Panc1 (cell line): ENCODE data around the gene PTPN18. TPM values are rescaled to one million over a fixed set of nuclear protein-coding genes. Genes with fewer than 3 reads are reported as not detected.

ENCODE experiments used
- ATAC-seq: fragments of 200-7000 bp; cut with Tn5 transposase; 2 replicates; pipeline ENCODE4 v1.9.1; 2020; ENCODE audit warnings: mild to moderate bottlenecking, moderate library complexity
- BruUV-seq: library from RNA; stranded (reverse); fragments of 400-500 nt; replicated peaks from 2 replicates; lab custom pipeline; 2021; lab: Mats Ljungman, UMichigan
- CTCF ChIA-PET: fragments of 300-600 bp; sonication (Branson Sonifier 250); formaldehyde crosslinking; loops from one replicate; lab custom pipeline; 2022; ENCODE audit warnings: antibody characterized with exemption; lab: Charles Lee
- POLR2A ChIA-PET: fragments of 300-600 bp; sonication (Branson Sonifier 250); formaldehyde crosslinking; loops from one replicate; lab custom pipeline; 2022; ENCODE audit warnings: antibody characterized with exemption; lab: Charles Lee
- DNase-seq: peaks from one replicate; pipeline ENCODE4 v3.0.0-alpha.2; 2010; ENCODE audit warnings: low read depth, low spot score
- H3K27ac ChIP-seq: 2 replicates; pipeline ENCODE4 v1.5.1; 2011; ENCODE audit warnings: mild to moderate bottlenecking, low read length, inconsistent platforms
- H3K27me3 ChIP-seq: fragments of 200-500 bp; sonication (Bioruptor generic); 2 replicates; pipeline ENCODE4 v1.6.0; 2014; ENCODE audit warnings: low read length, inconsistent platforms; ENCODE audit not compliant: control insufficient read depth, insufficient read depth
- H3K36me3 ChIP-seq: fragments of 200-500 bp; sonication (Bioruptor generic); 2 replicates; pipeline ENCODE4 v1.5.1; 2014; ENCODE audit warnings: inconsistent platforms, mild to moderate bottlenecking, low read length, moderate library complexity; ENCODE audit not compliant: control insufficient read depth, insufficient read depth
- H3K4me1 ChIP-seq: 2 replicates; pipeline ENCODE4 v1.5.1; 2011; ENCODE audit warnings: inconsistent platforms, mild to moderate bottlenecking, low read length, moderate library complexity; ENCODE audit not compliant: control insufficient read depth, insufficient read depth
- H3K4me3 ChIP-seq, 2 experiments: 2 replicates each; pipeline ENCODE4 v1.5.1; 2011 to 2012; ENCODE audit warnings: low read depth in 2 of 2, low read length in 2 of 2, mild to moderate bottlenecking in 2 of 2, inconsistent platforms in 1 of 2, moderate library complexity in 1 of 2
- H3K9me3 ChIP-seq: fragments of 200-500 bp; sonication (Bioruptor generic); 2 replicates; pipeline ENCODE4 v1.5.1; 2014; ENCODE audit warnings: low read depth, mild to moderate bottlenecking, inconsistent platforms, low read length, moderate library complexity; ENCODE audit not compliant: control insufficient read depth, insufficient read depth
- POLR2AphosphoS5 ChIP-seq: IDR thresholded peaks from 2 replicates; pipeline ENCODE4 v1.6.1; 2012; ENCODE audit warnings: mild to moderate bottlenecking, low read depth, low read length, moderate library complexity
- SIN3A ChIP-seq: IDR thresholded peaks from 2 replicates; pipeline ENCODE4 v1.6.1; 2012; ENCODE audit warnings: low read depth, mild to moderate bottlenecking, low read length, moderate library complexity, borderline replicate concordance; ENCODE audit not compliant: insufficient read depth
- TCF7L2 ChIP-seq: IDR thresholded peaks from 2 replicates; pipeline ENCODE4 v1.6.1; 2011; ENCODE audit warnings: mild to moderate bottlenecking, low read depth, low read length, inconsistent platforms
- in situ Hi-C: cut with HindIII; loops from 2 replicates; pipeline ENCODE4 v1.10.0; 2016; ENCODE audit warnings: low sequenced_read_pairs, low pct_unique_long_range_greater_than_20kb
- intact Hi-C: fragments of 100-400 bp; cut with micrococcal nuclease; formaldehyde crosslinking; loops from one replicate; pipeline ENCODE4 v1.10.0; 2022; ENCODE audit not compliant: unreplicated experiment
- total RNA-seq: library from RNA; stranded (reverse); gene quantifications from one replicate; pipeline ENCODE4 v1.2.1, GENCODE V29; 2021; ENCODE audit not compliant: unreplicated experiment
- TF ChIP-seq, protein P1 (sequence below): fragments of 450-650 bp; IDR thresholded peaks from 2 replicates; pipeline ENCODE4 v1.5.1; 2017; ENCODE audit warnings: mild to moderate bottlenecking
- TF ChIP-seq, protein P2 (sequence below), 2 experiments: IDR thresholded peaks; 2 replicates each; pipeline ENCODE4 v1.6.1; 2011 to 2012; ENCODE audit warnings: low read depth in 2 of 2, control low read depth in 1 of 2, low read length in 1 of 2, mild to moderate bottlenecking in 1 of 2, moderate library complexity in 1 of 2; ENCODE audit not compliant: insufficient read depth in 1 of 2

The PTPN18 gene
- total RNA-seq, 1 experiment from 2014 or later, result 35.3 TPM

GRCh38 chr2:130381619-130382018 lies 25.8 kb downstream of the PTPN18 start:
- no peak for ATAC-seq
- H3K36me3 ChIP-seq, result no peaks in the 10 kb centered on the region
- TF ChIP-seq POLR2AphosphoS5 (no peak), SIN3A (no peak), TCF7L2 (no peak)
- TF ChIP-seq, protein P1, sequence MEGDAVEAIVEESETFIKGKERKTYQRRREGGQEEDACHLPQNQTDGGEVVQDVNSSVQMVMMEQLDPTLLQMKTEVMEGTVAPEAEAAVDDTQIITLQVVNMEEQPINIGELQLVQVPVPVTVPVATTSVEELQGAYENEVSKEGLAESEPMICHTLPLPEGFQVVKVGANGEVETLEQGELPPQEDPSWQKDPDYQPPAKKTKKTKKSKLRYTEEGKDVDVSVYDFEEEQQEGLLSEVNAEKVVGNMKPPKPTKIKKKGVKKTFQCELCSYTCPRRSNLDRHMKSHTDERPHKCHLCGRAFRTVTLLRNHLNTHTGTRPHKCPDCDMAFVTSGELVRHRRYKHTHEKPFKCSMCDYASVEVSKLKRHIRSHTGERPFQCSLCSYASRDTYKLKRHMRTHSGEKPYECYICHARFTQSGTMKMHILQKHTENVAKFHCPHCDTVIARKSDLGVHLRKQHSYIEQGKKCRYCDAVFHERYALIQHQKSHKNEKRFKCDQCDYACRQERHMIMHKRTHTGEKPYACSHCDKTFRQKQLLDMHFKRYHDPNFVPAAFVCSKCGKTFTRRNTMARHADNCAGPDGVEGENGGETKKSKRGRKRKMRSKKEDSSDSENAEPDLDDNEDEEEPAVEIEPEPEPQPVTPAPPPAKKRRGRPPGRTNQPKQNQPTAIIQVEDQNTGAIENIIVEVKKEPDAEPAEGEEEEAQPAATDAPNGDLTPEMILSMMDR, result no peak
- TF ChIP-seq, protein P2, sequence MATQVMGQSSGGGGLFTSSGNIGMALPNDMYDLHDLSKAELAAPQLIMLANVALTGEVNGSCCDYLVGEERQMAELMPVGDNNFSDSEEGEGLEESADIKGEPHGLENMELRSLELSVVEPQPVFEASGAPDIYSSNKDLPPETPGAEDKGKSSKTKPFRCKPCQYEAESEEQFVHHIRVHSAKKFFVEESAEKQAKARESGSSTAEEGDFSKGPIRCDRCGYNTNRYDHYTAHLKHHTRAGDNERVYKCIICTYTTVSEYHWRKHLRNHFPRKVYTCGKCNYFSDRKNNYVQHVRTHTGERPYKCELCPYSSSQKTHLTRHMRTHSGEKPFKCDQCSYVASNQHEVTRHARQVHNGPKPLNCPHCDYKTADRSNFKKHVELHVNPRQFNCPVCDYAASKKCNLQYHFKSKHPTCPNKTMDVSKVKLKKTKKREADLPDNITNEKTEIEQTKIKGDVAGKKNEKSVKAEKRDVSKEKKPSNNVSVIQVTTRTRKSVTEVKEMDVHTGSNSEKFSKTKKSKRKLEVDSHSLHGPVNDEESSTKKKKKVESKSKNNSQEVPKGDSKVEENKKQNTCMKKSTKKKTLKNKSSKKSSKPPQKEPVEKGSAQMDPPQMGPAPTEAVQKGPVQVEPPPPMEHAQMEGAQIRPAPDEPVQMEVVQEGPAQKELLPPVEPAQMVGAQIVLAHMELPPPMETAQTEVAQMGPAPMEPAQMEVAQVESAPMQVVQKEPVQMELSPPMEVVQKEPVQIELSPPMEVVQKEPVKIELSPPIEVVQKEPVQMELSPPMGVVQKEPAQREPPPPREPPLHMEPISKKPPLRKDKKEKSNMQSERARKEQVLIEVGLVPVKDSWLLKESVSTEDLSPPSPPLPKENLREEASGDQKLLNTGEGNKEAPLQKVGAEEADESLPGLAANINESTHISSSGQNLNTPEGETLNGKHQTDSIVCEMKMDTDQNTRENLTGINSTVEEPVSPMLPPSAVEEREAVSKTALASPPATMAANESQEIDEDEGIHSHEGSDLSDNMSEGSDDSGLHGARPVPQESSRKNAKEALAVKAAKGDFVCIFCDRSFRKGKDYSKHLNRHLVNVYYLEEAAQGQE (IDR thresholded peaks at IDR 0.05; ENCODE audit: insufficient read depth in 1 of 2, low read depth in 2 of 2, low read length in 1 of 2), result no peak
- ChIA-PET CTCF (no interaction called here), POLR2A (interaction anchor here (0.6 kb wide), 1 partner anchor 194 kb away, joined by 10 read pairs; no protein-coding TSS in a partner anchor)
- no peak overlapping the region for H3K27ac ChIP-seq
- no peaks in the 10 kb centered on the region for H3K9me3 ChIP-seq
- no peak overlapping the region for H3K4me3 ChIP-seq
- no peaks in the 10 kb centered on the region for H3K4me1 ChIP-seq
- no peaks in the 10 kb centered on the region for H3K27me3 ChIP-seq
- intact Hi-C loops, result no loop called here
- no TSS peak for BruUV-seq
- no peak for DNase-seq
- in situ Hi-C loops, result no loop called here

GRCh38 chr2:130382313-130382917 lies 26.6 kb downstream of the PTPN18 start:
- DNase-seq (no peak), ATAC-seq (no peak)
- H3K4me3 ChIP-seq, result no peak overlapping the region
- BruUV-seq, result no TSS peak
- TF ChIP-seq POLR2AphosphoS5, result no peak
- H3K27me3 ChIP-seq, result no peaks in the 10 kb centered on the region
- ChIA-PET CTCF (no interaction called here), POLR2A (interaction anchor here (0.6 kb wide), 1 partner anchor 194 kb away, joined by 10 read pairs; no protein-coding TSS in a partner anchor)
- H3K36me3 ChIP-seq, result no peaks in the 10 kb centered on the region
- intact Hi-C loops, result no loop called here
- no peaks in the 10 kb centered on the region for H3K4me1 ChIP-seq
- H3K9me3 ChIP-seq, result no peaks in the 10 kb centered on the region
- H3K27ac ChIP-seq, result no peak overlapping the region
- in situ Hi-C loops, result no loop called here

DNA sequence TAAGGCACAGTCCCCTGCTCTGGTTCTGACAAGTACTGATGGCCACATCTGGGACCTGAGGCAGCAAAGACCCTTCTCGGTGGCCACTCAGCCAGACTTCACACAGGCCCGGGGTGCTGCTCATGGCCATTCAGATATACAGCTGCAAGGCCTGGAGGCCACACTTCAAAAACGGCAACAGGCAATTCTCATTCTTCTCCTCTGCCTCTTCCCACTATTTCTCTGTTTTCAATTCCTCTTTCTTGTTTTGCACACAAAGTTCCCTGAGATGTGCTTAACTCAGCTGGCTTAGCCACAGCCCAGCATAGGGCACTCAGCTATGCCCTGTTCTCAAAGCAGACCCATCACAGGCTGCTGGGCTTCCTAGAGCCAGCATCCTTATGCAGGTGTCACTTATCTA lies 29.9 kb downstream of the PTPN18 start:
- CTCF ChIA-PET, result no interaction called here
- Histone ChIP-seq H3K36me3 (no peaks in the 10 kb centered on the region), H3K4me3 (no peak overlapping the region), H3K4me1 (peaks cover 4% of the 10 kb centered on the region), H3K27me3 (no peaks in the 10 kb centered on the region), H3K9me3 (no peaks in the 10 kb centered on the region), H3K27ac (no peak overlapping the region)
- POLR2A ChIA-PET, result no interaction called here
- TF ChIP-seq TCF7L2, result no peak
- TF ChIP-seq, protein P1, result no peak
- no peak for TF ChIP-seq SIN3A
- no peak for TF ChIP-seq POLR2AphosphoS5
- TF ChIP-seq, protein P2 (IDR thresholded peaks at IDR 0.05; ENCODE audit: insufficient read depth in 1 of 2, low read depth in 2 of 2, low read length in 1 of 2), result no peak
- ATAC-seq (no peak), DNase-seq (no peak)
- BruUV-seq, result no TSS peak
- intact Hi-C loops (no loop called here), in situ Hi-C loops (no loop called here)
